HCT116 (cell line): ENCODE results near the gene ARHGEF12. TPM values are rescaled to one million over a fixed set of nuclear protein-coding genes. Genes with fewer than 3 reads are reported as not detected.
A peak's percentile ranks its signal among the peaks of the same experiment; 100 is the strongest.

ENCODE experiments used
- ATAC-seq: fragments of 200-7000 bp; cut with Tn5 transposase; 2 replicates; pipeline ENCODE4 v1.9.1; 2020; ENCODE audit warnings: mild to moderate bottlenecking, moderate library complexity
- BruUV-seq: library from RNA; stranded (reverse); fragments of 400-500 nt; replicated peaks from 2 replicates; lab custom pipeline; 2021; lab: Mats Ljungman, UMichigan
- CTCF ChIA-PET: fragments of 300-600 bp; sonication (Branson Sonifier 250); formaldehyde crosslinking; loops from one replicate; lab custom pipeline; 2021; ENCODE audit warnings: antibody characterized with exemption; lab: Charles Lee
- POLR2A ChIA-PET: fragments of 300-600, 350-600 bp; sonication (Branson Sonifier 250); formaldehyde crosslinking; loops from one replicate; lab custom pipeline; 2021; ENCODE audit warnings: antibody characterized with exemption; lab: Charles Lee
- RAD21 ChIA-PET, 2 experiments: fragments of 300-600 bp; sonication (Branson Sonifier 250); formaldehyde crosslinking; loops; one replicate each; lab custom pipeline; 2023; ENCODE audit warnings: low total read pairs in 2 of 2; ENCODE audit not compliant: uncharacterized antibody in 2 of 2, unreplicated experiment in 2 of 2, low non-redundant PET in 1 of 2; lab: Charles Lee
- DNase-seq: peaks from one replicate; pipeline ENCODE4 v3.0.0-alpha.2; 2010; ENCODE audit warnings: low read depth, low spot score
- H2AFZ ChIP-seq: fragments of 200-600 bp; shearing (Covaris generic), sonication (generic); 2 replicates; pipeline ENCODE4 v1.6.1; 2017; ENCODE audit warnings: low read depth, mixed run types, mixed read lengths, antibody characterized with exemption, low read length; ENCODE audit not compliant: poor library complexity, severe bottlenecking
- H3K27ac ChIP-seq: 2 replicates; pipeline ENCODE4 v1.5.1; 2012; ENCODE audit warnings: low read depth, low read length
- H3K27me3 ChIP-seq: fragments of 200-600 bp; sonication (generic); 2 replicates; pipeline ENCODE4 v1.6.1; 2016; ENCODE audit warnings: mixed run types, low read length, mixed read lengths; ENCODE audit not compliant: insufficient read depth
- H3K36me3 ChIP-seq, 2 experiments: fragments of 200-500 bp in 1 of 2; fragments of 200-600 bp in 1 of 2; sonication (Bioruptor generic) in 1 of 2; sonication (generic) in 1 of 2; 2 replicates each; pipeline versions ENCODE4 v1.5.1 to v1.6.1; 2014 to 2016; ENCODE audit warnings: low read length in 2 of 2, inconsistent platforms in 1 of 2, mixed read lengths in 1 of 2, mixed run types in 1 of 2; ENCODE audit not compliant: insufficient read depth in 2 of 2, control insufficient read depth in 1 of 2
- H3K4me1 ChIP-seq, 2 experiments: fragments of 200-600 bp in 1 of 2; sonication (generic) in 1 of 2; 2 replicates each; pipeline versions ENCODE4 v1.5.1 to v1.6.1; 2012 to 2017; ENCODE audit warnings: low read length in 2 of 2, inconsistent platforms in 1 of 2, mild to moderate bottlenecking in 1 of 2, mixed read lengths in 1 of 2, mixed run types in 1 of 2, moderate library complexity in 1 of 2; ENCODE audit not compliant: insufficient read depth in 2 of 2, control insufficient read depth in 1 of 2
- H3K4me2 ChIP-seq: fragments of 200-600 bp; sonication (generic); 2 replicates; pipeline ENCODE4 v1.6.1; 2017; ENCODE audit warnings: mixed run types, low read length, mixed read lengths
- H3K4me3 ChIP-seq, 2 experiments: fragments of 200-600 bp in 1 of 2; sonication (generic) in 1 of 2; replicated peaks in 1 of 2; 2 replicates each; pipeline ENCODE4 v1.5.1; 2011 to 2016; ENCODE audit warnings: low read length in 2 of 2, control low read depth in 1 of 2, low read depth in 1 of 2, mild to moderate bottlenecking in 1 of 2, mixed read lengths in 1 of 2, mixed run types in 1 of 2
- H3K79me2 ChIP-seq: fragments of 200-600 bp; sonication (generic); 2 replicates; pipeline ENCODE4 v1.6.1; 2017; ENCODE audit warnings: mild to moderate bottlenecking, mixed run types, low read length, moderate library complexity, mixed read lengths; ENCODE audit not compliant: insufficient read depth
- H3K9ac ChIP-seq: fragments of 200-600 bp; sonication (generic); 2 replicates; pipeline ENCODE4 v1.6.1; 2016; ENCODE audit warnings: low read length, mixed read lengths
- H3K9me2 ChIP-seq: fragments of 200-600 bp; sonication (generic), shearing (Covaris generic); 2 replicates; pipeline ENCODE4 v1.6.1; 2017; ENCODE audit warnings: mixed run types, mild to moderate bottlenecking, moderate library complexity; ENCODE audit not compliant: insufficient read depth
- H3K9me3 ChIP-seq, 2 experiments: fragments of 200-500 bp in 1 of 2; fragments of 200-600 bp in 1 of 2; sonication (Bioruptor generic) in 1 of 2; sonication (generic) in 1 of 2; 2 replicates each; pipeline ENCODE4 v1.6.1; 2014 to 2017; ENCODE audit warnings: low read length in 2 of 2, mixed read lengths in 2 of 2, inconsistent platforms in 1 of 2, low read depth in 1 of 2, mild to moderate bottlenecking in 1 of 2, mixed run types in 1 of 2, moderate library complexity in 1 of 2; ENCODE audit not compliant: control insufficient read depth in 1 of 2, insufficient read depth in 1 of 2
- H4K20me1 ChIP-seq: fragments of 200-600 bp; sonication (generic), shearing (Covaris generic); 2 replicates; pipeline ENCODE4 v1.6.1; 2017; ENCODE audit warnings: mixed run types, mild to moderate bottlenecking, moderate library complexity; ENCODE audit not compliant: insufficient read depth
- CBX3 ChIP-seq: IDR thresholded peaks from 2 replicates; pipeline ENCODE4 v1.6.1; 2012; ENCODE audit warnings: low read depth
- CEBPB ChIP-seq: IDR thresholded peaks from 2 replicates; pipeline ENCODE4 v1.6.1; 2012; ENCODE audit warnings: low read depth
- EGR1 ChIP-seq: IDR thresholded peaks from 2 replicates; pipeline ENCODE4 v1.6.1; 2012; ENCODE audit warnings: low read depth
- ELF1 ChIP-seq: IDR thresholded peaks from 2 replicates; pipeline ENCODE4 v1.6.1; 2012; ENCODE audit warnings: low read depth, borderline replicate concordance
- EZH2 ChIP-seq: fragments of 200-600 bp; sonication (generic); IDR thresholded peaks from 2 replicates; pipeline ENCODE4 v1.6.1; 2017; ENCODE audit warnings: antibody characterized with exemption, mixed run types
- FOSL1 ChIP-seq: IDR thresholded peaks from 2 replicates; pipeline ENCODE4 v1.6.1; 2012; ENCODE audit warnings: low read depth
- JUND ChIP-seq: IDR thresholded peaks from 2 replicates; pipeline ENCODE4 v1.6.1; 2012
- RAD21 ChIP-seq: IDR thresholded peaks from 2 replicates; pipeline ENCODE4 v1.6.1; 2012; ENCODE audit warnings: low read depth, mild to moderate bottlenecking
- YY1 ChIP-seq: IDR thresholded peaks from 2 replicates; pipeline ENCODE4 v1.6.1; 2011; ENCODE audit warnings: low read length, low read depth, moderate library complexity, mild to moderate bottlenecking; ENCODE audit not compliant: insufficient replicate concordance; ENCODE audit errors: extremely low read depth
- ZFX ChIP-seq: fragments of 450-650 bp; IDR thresholded peaks from 2 replicates; pipeline ENCODE4 v1.6.1; 2017
- intact Hi-C: fragments of 100-400 bp; cut with micrococcal nuclease; formaldehyde crosslinking; loops from 2 replicates; pipeline ENCODE4 v1.10.0; 2022
- total RNA-seq: library from RNA; stranded (reverse); gene quantifications from one replicate; pipeline ENCODE4 v1.2.1, GENCODE V29; 2021; ENCODE audit not compliant: unreplicated experiment
- TF ChIP-seq, protein P1 (sequence below): IDR thresholded peaks from 2 replicates; pipeline ENCODE4 v1.6.1; 2012
- TF ChIP-seq, protein P2 (sequence below): IDR thresholded peaks from 2 replicates; pipeline ENCODE4 v1.6.1; 2011; ENCODE audit warnings: mild to moderate bottlenecking, low read length, moderate library complexity; ENCODE audit not compliant: insufficient replicate concordance; ENCODE audit errors: extremely low read depth

Gene ARHGEF12
- total RNA-seq, 1 experiment from 2014 or later: 81.4 TPM

DNA sequence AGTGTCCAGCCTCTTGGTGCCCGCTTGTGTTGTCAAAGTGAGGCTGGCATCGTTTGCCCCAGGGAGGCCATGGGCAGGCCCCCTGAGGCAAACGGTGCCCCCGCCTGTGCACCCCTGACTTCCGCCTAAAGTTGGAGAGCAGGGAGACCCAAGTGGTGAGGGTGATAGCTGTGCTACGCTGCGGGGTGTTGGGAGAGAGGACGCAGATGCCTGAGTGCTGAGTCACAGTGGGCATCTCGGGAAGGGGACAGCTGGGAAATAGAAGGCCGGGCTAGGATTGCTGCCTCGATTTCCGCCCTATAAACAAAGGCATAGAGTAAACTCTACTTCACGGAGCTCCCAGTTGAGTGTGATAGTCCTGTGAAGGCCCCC is 181.2 kb downstream of the ARHGEF12 start:
- no peak for TF ChIP-seq ZFX
- no peak for TF ChIP-seq JUND
- no peak for TF ChIP-seq RAD21
- TF ChIP-seq YY1: no peak
- TF ChIP-seq, all 23 proteins: peak for 0
- no peak overlapping the region for H3K9ac ChIP-seq
- no peaks in the 10 kb centered on the region for H3K79me2 ChIP-seq
- no peak overlapping the region for H3K4me3 ChIP-seq
- H3K27ac ChIP-seq: no peak overlapping the region
- ATAC-seq (peak; percentile 51), DNase-seq (no peak)
- intact Hi-C loops: no loop called here
- RAD21 ChIA-PET: no interaction called here
- H3K4me1 ChIP-seq: peaks cover 11 to 12% of the 10 kb centered on the region in 2 experiments; a peak in 3 of 4 replicates
- H3K9me2 ChIP-seq: no peaks in the 10 kb centered on the region
- peak overlapping the region; percentile 39 for H3K4me2 ChIP-seq
- H3K36me3 ChIP-seq: no peaks in the 10 kb centered on the region
- H3K9me3 ChIP-seq: no peaks in the 10 kb centered on the region
- H4K20me1 ChIP-seq: no peaks in the 10 kb centered on the region
- CTCF ChIA-PET: no interaction called here
- BruUV-seq: no TSS peak
- no peaks in the 10 kb centered on the region for H3K27me3 ChIP-seq
- POLR2A ChIA-PET: no interaction called here
- no peak overlapping the region for H2AFZ ChIP-seq

DNA sequence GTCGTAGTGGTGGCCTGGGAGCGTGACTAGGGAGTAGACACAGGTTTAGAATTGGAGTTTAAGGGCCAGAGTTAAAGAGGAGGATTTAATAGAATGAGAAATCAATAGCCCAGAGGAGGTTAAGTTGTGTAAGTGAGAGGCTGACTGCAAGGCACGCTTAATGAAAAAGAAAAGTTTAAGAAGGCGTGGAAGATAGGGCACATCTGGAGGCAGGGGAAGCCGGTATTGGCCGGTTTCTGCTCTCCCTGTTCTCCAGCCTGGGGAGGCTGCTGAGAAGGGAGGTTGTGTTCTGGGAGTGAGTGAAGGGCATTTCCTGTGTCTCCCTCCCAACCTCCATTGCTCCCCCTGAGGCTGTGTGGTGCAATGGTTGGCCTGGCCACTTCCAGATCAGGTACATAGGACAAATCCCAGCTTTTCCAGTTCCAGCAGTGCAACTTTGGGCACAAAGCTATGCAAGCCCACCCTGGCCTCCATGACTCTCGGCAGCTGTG is 181.6 kb downstream of the ARHGEF12 start:
- CTCF ChIA-PET: interaction anchor here (0.9 kb wide), 1 partner anchor 167 kb away, joined by 3 read pairs; no protein-coding TSS in a partner anchor
- DNase-seq (no peak), ATAC-seq (peak; percentile 57)
- H3K36me3 ChIP-seq: no peaks in the 10 kb centered on the region
- H3K79me2 ChIP-seq: no peaks in the 10 kb centered on the region
- POLR2A ChIA-PET: no interaction called here
- H3K4me2 ChIP-seq: peak overlapping the region; percentile 39
- BruUV-seq: no TSS peak
- no peak overlapping the region for H3K27ac ChIP-seq
- no peak for TF ChIP-seq EGR1
- TF ChIP-seq RAD21: no peak
- TF ChIP-seq ELF1: no peak
- no peak for TF ChIP-seq JUND
- TF ChIP-seq, protein P1, sequence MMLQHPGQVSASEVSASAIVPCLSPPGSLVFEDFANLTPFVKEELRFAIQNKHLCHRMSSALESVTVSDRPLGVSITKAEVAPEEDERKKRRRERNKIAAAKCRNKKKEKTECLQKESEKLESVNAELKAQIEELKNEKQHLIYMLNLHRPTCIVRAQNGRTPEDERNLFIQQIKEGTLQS: no peak
- no peak for TF ChIP-seq YY1
- TF ChIP-seq CBX3: no peak
- TF ChIP-seq CEBPB: no peak
- no peak for TF ChIP-seq EZH2
- TF ChIP-seq FOSL1: no peak
- TF ChIP-seq, protein P2, sequence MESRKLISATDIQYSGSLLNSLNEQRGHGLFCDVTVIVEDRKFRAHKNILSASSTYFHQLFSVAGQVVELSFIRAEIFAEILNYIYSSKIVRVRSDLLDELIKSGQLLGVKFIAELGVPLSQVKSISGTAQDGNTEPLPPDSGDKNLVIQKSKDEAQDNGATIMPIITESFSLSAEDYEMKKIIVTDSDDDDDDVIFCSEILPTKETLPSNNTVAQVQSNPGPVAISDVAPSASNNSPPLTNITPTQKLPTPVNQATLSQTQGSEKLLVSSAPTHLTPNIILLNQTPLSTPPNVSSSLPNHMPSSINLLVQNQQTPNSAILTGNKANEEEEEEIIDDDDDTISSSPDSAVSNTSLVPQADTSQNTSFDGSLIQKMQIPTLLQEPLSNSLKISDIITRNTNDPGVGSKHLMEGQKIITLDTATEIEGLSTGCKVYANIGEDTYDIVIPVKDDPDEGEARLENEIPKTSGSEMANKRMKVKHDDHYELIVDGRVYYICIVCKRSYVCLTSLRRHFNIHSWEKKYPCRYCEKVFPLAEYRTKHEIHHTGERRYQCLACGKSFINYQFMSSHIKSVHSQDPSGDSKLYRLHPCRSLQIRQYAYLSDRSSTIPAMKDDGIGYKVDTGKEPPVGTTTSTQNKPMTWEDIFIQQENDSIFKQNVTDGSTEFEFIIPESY: no peak
- intact Hi-C loops: no loop called here
- no peaks in the 10 kb centered on the region for H4K20me1 ChIP-seq
- no peak overlapping the region for H3K4me3 ChIP-seq
- H3K9me2 ChIP-seq: no peaks in the 10 kb centered on the region
- no peaks in the 10 kb centered on the region for H3K27me3 ChIP-seq
- no peak overlapping the region for H2AFZ ChIP-seq
- no peaks in the 10 kb centered on the region for H3K9me3 ChIP-seq
- RAD21 ChIA-PET: no interaction called here
- no peak overlapping the region for H3K9ac ChIP-seq
- H3K4me1 ChIP-seq: peaks cover 11 to 12% of the 10 kb centered on the region in 2 experiments; a peak in 3 of 4 replicates
